Naive B cell (primary cell): ENCODE measurements around the gene KDM4B. TPM values are rescaled to one million over a fixed set of nuclear protein-coding genes. Genes with fewer than 3 reads are reported as not detected.
A peak's percentile ranks its signal among the peaks of the same experiment; 100 is the strongest.

Experiments used
- ATAC-seq, 2 donors: fragments of 150-1000 bp; cut with Tn5 transposase; 2 replicates each; pipeline ENCODE4 v1.10.0; 2021; ENCODE audit warnings: low read depth in 2 of 2, mild to moderate bottlenecking in 2 of 2, moderate library complexity in 2 of 2
- DNase-seq: peaks from one replicate; pipeline ENCODE4 v3.0.0; 2022
- H3K27ac Mint-ChIP-seq, 6 donors: one replicate each; pipeline ENCODE4 v1.8.0; 2020 to 2022; ENCODE audit warnings: mild to moderate bottlenecking in 6 of 6, mixed read lengths in 6 of 6, moderate library complexity in 5 of 6, inconsistent platforms in 2 of 6
- H3K27me3 Mint-ChIP-seq, 3 donors: one replicate each; pipeline ENCODE4 v1.8.0; 2021 to 2022; ENCODE audit warnings: mixed read lengths in 3 of 3, mild to moderate bottlenecking in 1 of 3
- H3K36me3 Mint-ChIP-seq, 2 donors: one replicate each; pipeline ENCODE4 v1.8.0; 2020 to 2022; ENCODE audit warnings: mixed read lengths in 2 of 2, inconsistent platforms in 1 of 2, mild to moderate bottlenecking in 1 of 2
- H3K4me1 Mint-ChIP-seq, 3 donors: one replicate each; pipeline ENCODE4 v1.8.0; 2020 to 2022; ENCODE audit warnings: mixed read lengths in 3 of 3, inconsistent platforms in 1 of 3, mild to moderate bottlenecking in 1 of 3, moderate library complexity in 1 of 3
- H3K4me3 Mint-ChIP-seq, 8 donors: one replicate each; pipeline ENCODE4 v1.8.0; 2020 to 2022; ENCODE audit warnings: mild to moderate bottlenecking in 8 of 8, mixed read lengths in 8 of 8, moderate library complexity in 8 of 8, inconsistent platforms in 2 of 8
- H3K9me3 Mint-ChIP-seq, 7 donors: one replicate each; pipeline ENCODE4 v1.8.0; 2020 to 2022; ENCODE audit warnings: mixed read lengths in 7 of 7, mild to moderate bottlenecking in 5 of 7, inconsistent platforms in 2 of 7, moderate library complexity in 1 of 7
- polyA plus RNA-seq, 6 donors: library from polyadenylated mRNA; unstranded; fragments of 300-500 nt; fragmentation: Illumina TruSeq; gene quantifications; one replicate each; pipeline ENCODE4 v1.2.3, GENCODE V29; 2021; ENCODE audit warnings: low read depth in 6 of 6

KDM4B gene
- polyA plus RNA-seq, 6 donors from 2014 or later = 17.9 to 94.1 (median 50.8) TPM

GRCh38 chr19:5126498-5127223, 157.7 kb downstream of the KDM4B start:
- ATAC-seq (peak; percentile 32 to 33), DNase-seq (peak; percentile 84)
- Mint-ChIP-seq H3K4me1 (peaks cover 53 to 85% (median 79%) of the 10 kb centered on the region in 3 donors), H3K27ac (peak overlapping the region; percentile 97 to 100 (median 99)), H3K4me3 (peak overlapping the region; percentile 36 to 96 (median 84)), H3K9me3 (no peaks in the 10 kb centered on the region), H3K36me3 (peaks cover 5 to 9% of the 10 kb centered on the region in 2 donors), H3K27me3 (no peaks in the 10 kb centered on the region)

GRCh38 chr19:5127717-5128116, 158.8 kb downstream of the KDM4B start:
- peak; percentile 89 for DNase-seq
- Mint-ChIP-seq H3K27me3 (no peaks in the 10 kb centered on the region), H3K4me3 (peak overlapping the region; percentile 75 to 96 (median 86)), H3K36me3 (peaks cover 0 to 7% of the 10 kb centered on the region in 2 donors), H3K27ac (peak overlapping the region; percentile 97 to 100 (median 99)), H3K4me1 (peaks cover 51 to 85% (median 77%) of the 10 kb centered on the region in 3 donors), H3K9me3 (no peaks in the 10 kb centered on the region)
- peak; percentile 12 to 21 for ATAC-seq

DNA sequence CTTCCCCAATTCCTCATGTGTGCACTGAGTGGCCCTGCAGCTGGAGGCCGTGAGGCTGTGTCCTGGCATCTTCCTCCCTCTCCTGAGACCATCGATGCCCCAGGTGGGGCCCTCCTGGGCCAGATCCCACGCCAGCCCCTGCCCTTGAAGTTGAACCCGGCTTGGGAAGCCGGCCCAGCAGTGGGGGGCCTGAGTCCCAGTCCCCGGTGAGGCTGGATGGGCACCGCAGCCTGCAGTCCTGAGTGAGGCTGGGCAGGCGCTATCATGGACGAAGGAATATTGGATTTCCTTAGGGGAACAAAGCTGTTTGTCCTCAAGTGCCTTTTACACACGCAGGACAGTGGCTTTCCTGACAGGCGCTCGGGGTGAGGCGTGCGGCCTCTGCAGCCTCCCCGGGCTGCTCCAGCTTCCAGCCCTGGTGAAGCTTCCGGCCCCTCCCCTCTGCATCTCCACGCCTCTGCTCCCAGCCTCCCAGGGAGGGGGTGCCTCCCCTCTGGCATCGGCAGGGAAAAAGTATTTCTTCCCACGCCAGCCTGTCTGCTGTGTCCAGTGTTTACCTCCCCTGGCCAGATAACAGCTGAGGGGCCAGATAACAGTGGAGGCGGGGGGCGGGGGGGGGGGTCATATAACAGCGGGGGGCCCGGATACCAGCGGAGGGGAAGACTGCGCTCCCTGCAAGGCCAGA, 159.5 kb downstream of the KDM4B start:
- H3K4me1 Mint-ChIP-seq = peaks cover 53 to 87% (median 73%) of the 10 kb centered on the region in 3 donors
- no peaks in the 10 kb centered on the region for H3K27me3 Mint-ChIP-seq
- ATAC-seq (no peak), DNase-seq (no peak)
- H3K27ac Mint-ChIP-seq = peak overlapping the region; percentile 97 to 100 (median 99)
- H3K4me3 Mint-ChIP-seq = peak overlapping the region; percentile 75 to 96 (median 86)
- peaks cover 0 to 7% of the 10 kb centered on the region in 2 donors for H3K36me3 Mint-ChIP-seq
- no peaks in the 10 kb centered on the region for H3K9me3 Mint-ChIP-seq

DNA sequence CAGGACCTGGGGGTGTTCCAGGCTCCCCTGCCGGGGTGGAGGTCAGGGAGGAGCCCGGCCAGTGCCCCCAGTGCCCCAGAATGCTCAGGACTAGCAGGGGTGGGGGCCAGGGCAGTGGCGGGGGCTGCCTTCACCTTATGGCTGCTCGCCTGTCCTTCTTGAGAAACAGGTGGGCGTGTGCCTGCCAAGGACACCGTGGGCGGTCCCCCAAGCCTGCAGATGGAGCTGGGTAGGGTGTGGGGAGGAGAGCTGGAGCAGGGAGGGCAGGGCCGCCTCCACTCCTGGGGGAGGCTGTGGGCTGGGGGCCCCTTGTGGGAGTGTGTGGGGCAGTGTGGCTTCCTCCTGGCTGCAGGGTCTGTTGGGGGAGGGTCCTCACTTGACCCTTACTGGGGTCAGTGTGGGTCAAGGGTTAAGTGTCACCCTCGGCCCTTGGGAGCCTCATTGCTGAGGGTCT, 160.1 kb downstream of the KDM4B start:
- peak overlapping the region; percentile 100 for H3K27ac Mint-ChIP-seq
- ATAC-seq (no peak), DNase-seq (peak; percentile 27)
- H3K9me3 Mint-ChIP-seq = no peaks in the 10 kb centered on the region
- no peaks in the 10 kb centered on the region for H3K27me3 Mint-ChIP-seq
- H3K4me1 Mint-ChIP-seq = peaks cover 51 to 87% (median 74%) of the 10 kb centered on the region in 3 donors
- H3K36me3 Mint-ChIP-seq = peaks cover 0 to 7% of the 10 kb centered on the region in 2 donors
- H3K4me3 Mint-ChIP-seq = peak overlapping the region; percentile 20 to 96 (median 40)

- H3K27ac Mint-ChIP-seq = peak overlapping the region; percentile 100
- H3K27me3 Mint-ChIP-seq = no peaks in the 10 kb centered on the region
- H3K4me1 Mint-ChIP-seq = peaks cover 51 to 81% (median 73%) of the 10 kb centered on the region in 3 donors
- no peak for DNase-seq
- peak overlapping the region; percentile 84 to 97 (median 92) for H3K4me3 Mint-ChIP-seq
- peaks cover 0 to 7% of the 10 kb centered on the region in 2 donors for H3K36me3 Mint-ChIP-seq
- ATAC-seq = no peak
- H3K9me3 Mint-ChIP-seq = no peaks in the 10 kb centered on the region
Measured at GRCh38 chr19:5129691-5130090, 160.8 kb downstream of the KDM4B start.

DNA sequence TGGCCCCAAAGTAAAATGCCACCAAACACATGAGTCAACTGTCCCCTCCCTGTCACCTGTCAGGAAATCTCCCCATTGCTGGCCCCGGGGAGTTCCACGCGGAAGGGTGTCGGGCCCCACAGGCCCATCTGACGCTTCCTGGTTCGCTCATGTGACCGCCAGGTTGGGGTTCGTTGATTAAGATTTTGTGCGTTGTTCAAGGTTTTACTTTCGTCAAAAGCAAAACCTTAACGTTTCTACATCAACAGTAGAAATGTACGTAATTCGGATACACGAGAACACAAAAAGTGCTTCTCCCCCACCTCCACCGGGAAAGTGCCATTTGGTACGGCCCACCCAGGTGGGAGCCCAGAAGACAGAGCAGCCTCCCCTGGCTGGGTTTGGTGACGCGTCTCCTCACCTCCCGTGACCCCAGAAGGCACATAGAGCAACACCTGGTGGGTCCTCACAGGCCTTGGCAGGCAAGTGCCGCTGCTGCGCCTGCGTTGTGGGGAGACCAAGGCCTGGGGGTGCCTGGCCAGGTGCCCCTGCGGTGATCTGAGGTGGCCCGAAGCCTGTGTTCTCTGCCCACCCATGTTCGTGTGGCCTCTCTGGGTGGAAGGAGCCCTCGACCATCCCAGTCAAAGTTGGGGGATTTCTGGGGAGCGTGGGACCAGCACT, 161.6 kb downstream of the KDM4B start:
- H3K27me3 Mint-ChIP-seq = no peaks in the 10 kb centered on the region
- H3K27ac Mint-ChIP-seq = peak overlapping the region; percentile 100
- H3K9me3 Mint-ChIP-seq = no peaks in the 10 kb centered on the region
- DNase-seq (peak; percentile 99), ATAC-seq (peak; percentile 63 to 64)
- peaks cover 0 to 7% of the 10 kb centered on the region in 2 donors for H3K36me3 Mint-ChIP-seq
- H3K4me1 Mint-ChIP-seq = peaks cover 44 to 74% (median 67%) of the 10 kb centered on the region in 3 donors
- peak overlapping the region; percentile 84 to 97 (median 92) for H3K4me3 Mint-ChIP-seq

DNA sequence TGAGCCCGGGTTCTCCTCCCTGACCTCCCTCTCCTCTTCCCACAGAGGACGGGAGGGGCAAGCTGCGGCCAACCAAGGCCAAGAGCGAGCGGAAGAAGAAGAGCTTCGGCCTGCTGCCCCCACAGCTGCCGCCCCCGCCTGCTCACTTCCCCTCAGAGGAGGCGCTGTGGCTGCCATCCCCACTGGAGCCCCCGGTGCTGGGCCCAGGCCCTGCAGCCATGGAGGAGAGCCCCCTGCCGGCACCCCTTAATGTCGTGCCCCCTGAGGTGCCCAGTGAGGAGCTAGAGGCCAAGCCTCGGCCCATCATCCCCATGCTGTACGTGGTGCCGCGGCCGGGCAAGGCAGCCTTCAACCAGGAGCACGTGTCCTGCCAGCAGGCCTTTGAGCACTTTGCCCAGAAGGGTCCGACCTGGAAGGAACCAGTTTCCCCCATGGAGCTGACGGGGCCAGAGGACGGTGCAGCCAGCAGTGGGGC, 162.2 kb downstream of the KDM4B start:
- Mint-ChIP-seq H3K27ac (peak overlapping the region; percentile 100), H3K36me3 (peaks cover 0 to 7% of the 10 kb centered on the region in 2 donors), H3K4me1 (peaks cover 44 to 74% (median 68%) of the 10 kb centered on the region in 3 donors), H3K4me3 (peak overlapping the region; percentile 84 to 97 (median 92)), H3K27me3 (no peaks in the 10 kb centered on the region), H3K9me3 (no peaks in the 10 kb centered on the region)
- ATAC-seq = peak; percentile 29
- peak; percentile 87 for DNase-seq

GRCh38 chr19:5131506-5132205, 162.7 kb downstream of the KDM4B start:
- Mint-ChIP-seq H3K9me3 (no peaks in the 10 kb centered on the region), H3K27me3 (no peaks in the 10 kb centered on the region), H3K4me1 (peaks cover 44 to 69% (median 66%) of the 10 kb centered on the region in 3 donors), H3K36me3 (peaks cover 0 to 7% of the 10 kb centered on the region in 2 donors), H3K4me3 (peak overlapping the region; percentile 84 to 98 (median 96)), H3K27ac (peak overlapping the region; percentile 100)
- peak; percentile 82 for DNase-seq
- ATAC-seq = peak; percentile 10 to 16

DNA sequence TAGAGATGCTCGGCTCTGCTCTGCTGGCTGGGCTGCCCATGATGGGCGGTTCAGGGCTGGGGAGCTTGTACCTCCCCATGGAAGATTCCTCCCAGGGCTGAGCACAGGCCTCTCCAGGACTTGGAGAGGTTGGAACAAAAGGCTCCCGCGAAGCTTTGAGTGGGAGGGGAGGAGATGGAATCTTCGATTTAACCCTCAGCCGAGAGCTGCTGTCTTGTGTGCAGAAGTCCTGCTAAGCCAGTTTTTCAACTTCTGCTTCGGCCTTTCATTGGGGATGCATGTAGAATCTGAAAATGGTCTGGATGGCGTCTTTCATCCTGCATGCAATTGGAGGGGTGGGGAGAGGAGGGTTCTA, 163.3 kb downstream of the KDM4B start:
- ATAC-seq (no peak), DNase-seq (no peak)
- Mint-ChIP-seq H3K27ac (peak overlapping the region; percentile 100), H3K9me3 (no peaks in the 10 kb centered on the region), H3K36me3 (peaks cover 0 to 7% of the 10 kb centered on the region in 2 donors), H3K4me3 (peak overlapping the region; percentile 84 to 98 (median 96)), H3K27me3 (no peaks in the 10 kb centered on the region), H3K4me1 (peaks cover 45 to 65% (median 64%) of the 10 kb centered on the region in 3 donors)

GRCh38 chr19:5132698-5133651, 164.1 kb downstream of the KDM4B start:
- H3K4me3 Mint-ChIP-seq = peak overlapping the region; percentile 84 to 98 (median 96)
- H3K27me3 Mint-ChIP-seq = no peaks in the 10 kb centered on the region
- H3K27ac Mint-ChIP-seq = peak overlapping the region; percentile 88 to 100 (median 100)
- ATAC-seq = no peak
- peaks cover 48 to 63% (median 61%) of the 10 kb centered on the region in 3 donors for H3K4me1 Mint-ChIP-seq
- H3K36me3 Mint-ChIP-seq = peaks cover 0 to 11% of the 10 kb centered on the region in 2 donors
- H3K9me3 Mint-ChIP-seq = no peaks in the 10 kb centered on the region
- no peak for DNase-seq

GRCh38 chr19:5133986-5134595, 165.2 kb downstream of the KDM4B start:
- no peak for ATAC-seq
- H3K9me3 Mint-ChIP-seq = peaks cover 0 to 2% (median 0%) of the 10 kb centered on the region in 7 donors
- peaks cover 51 to 68% (median 68%) of the 10 kb centered on the region in 3 donors for H3K4me1 Mint-ChIP-seq
- peak overlapping the region in 7 of 8 donors; percentile 9 to 98 (median 53) for H3K4me3 Mint-ChIP-seq
- DNase-seq = no peak
- H3K27ac Mint-ChIP-seq = peak overlapping the region in 4 of 6 donors; percentile 57 to 100 (median 75)
- peaks cover 4 to 16% of the 10 kb centered on the region in 2 donors for H3K36me3 Mint-ChIP-seq
- no peaks in the 10 kb centered on the region for H3K27me3 Mint-ChIP-seq
